Endothelial cell (in vitro differentiated cells): ENCODE measurements around the gene CEP55. TPM values are rescaled to one million over a fixed set of nuclear protein-coding genes. Genes with fewer than 3 reads are reported as not detected.

Experiments used
- DNase-seq: peaks from one replicate; pipeline ENCODE4 v3.0.0; 2021; ENCODE audit warnings: low spot score
- H3K27ac Mint-ChIP-seq: one replicate; pipeline ENCODE4 v1.8.0; 2021; ENCODE audit warnings: mixed read lengths, inconsistent platforms; ENCODE audit not compliant: unreplicated experiment
- H3K27me3 Mint-ChIP-seq: one replicate; pipeline ENCODE4 v1.8.0; 2021; ENCODE audit warnings: mild to moderate bottlenecking, moderate library complexity, mixed read lengths, inconsistent platforms; ENCODE audit not compliant: unreplicated experiment
- H3K36me3 Mint-ChIP-seq: one replicate; pipeline ENCODE4 v1.8.0; 2021; ENCODE audit warnings: mild to moderate bottlenecking, low read depth, mixed read lengths, inconsistent platforms; ENCODE audit not compliant: unreplicated experiment
- H3K4me1 Mint-ChIP-seq: one replicate; pipeline ENCODE4 v1.8.0; 2021; ENCODE audit warnings: mild to moderate bottlenecking, mixed read lengths, inconsistent platforms; ENCODE audit not compliant: unreplicated experiment
- H3K4me3 Mint-ChIP-seq: one replicate; pipeline ENCODE4 v1.8.0; 2021; ENCODE audit warnings: mild to moderate bottlenecking, mixed read lengths, inconsistent platforms; ENCODE audit not compliant: unreplicated experiment
- H3K9me3 Mint-ChIP-seq: one replicate; pipeline ENCODE4 v1.8.0; 2021; ENCODE audit warnings: mixed read lengths, inconsistent platforms; ENCODE audit not compliant: unreplicated experiment
- total RNA-seq: library from RNA; stranded (reverse); fragmentation: NEBNext Ultra II Directional; extraction: Animal tissue kit (Norgen Biotek cat#: 25700); gene quantifications from one replicate; pipeline ENCODE4 v1.2.1, GENCODE V29; 2021; ENCODE audit not compliant: unreplicated experiment
- TF ChIP-seq, protein P1 (sequence below): fragments of 200-600 bp; sonication (generic); IDR thresholded peaks from one replicate; pipeline ENCODE4 v1.5.0; 2021; ENCODE audit warnings: antibody characterized with exemption; ENCODE audit not compliant: unreplicated experiment

Gene CEP55
- total RNA-seq, 1 donor from 2014 or later = 3.5 TPM

DNA sequence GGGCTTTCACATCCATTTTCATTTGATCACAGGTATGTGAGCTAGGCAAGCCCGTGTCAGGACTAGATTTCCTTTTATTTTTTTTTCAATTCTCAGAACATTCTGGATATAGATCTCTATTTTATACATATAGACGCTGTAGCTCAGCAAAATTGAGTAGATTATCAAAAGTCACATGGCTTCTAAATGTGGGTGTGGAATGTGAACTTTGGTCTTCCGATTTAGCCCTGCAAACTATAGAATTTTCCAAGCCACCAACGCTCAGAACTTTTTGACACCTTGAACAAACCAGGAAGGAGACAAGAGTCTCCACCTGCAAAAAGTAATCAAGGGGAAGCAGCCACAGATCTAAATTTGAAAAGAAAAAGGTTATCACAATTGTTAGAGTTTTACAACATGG, 54.2 kb downstream of the CEP55 start:
- H3K9me3 Mint-ChIP-seq = no peaks in the 10 kb centered on the region
- no peak overlapping the region for H3K27ac Mint-ChIP-seq
- no peaks in the 10 kb centered on the region for H3K27me3 Mint-ChIP-seq
- no peaks in the 10 kb centered on the region for H3K36me3 Mint-ChIP-seq
- no peak overlapping the region for H3K4me3 Mint-ChIP-seq
- TF ChIP-seq, protein P1, sequence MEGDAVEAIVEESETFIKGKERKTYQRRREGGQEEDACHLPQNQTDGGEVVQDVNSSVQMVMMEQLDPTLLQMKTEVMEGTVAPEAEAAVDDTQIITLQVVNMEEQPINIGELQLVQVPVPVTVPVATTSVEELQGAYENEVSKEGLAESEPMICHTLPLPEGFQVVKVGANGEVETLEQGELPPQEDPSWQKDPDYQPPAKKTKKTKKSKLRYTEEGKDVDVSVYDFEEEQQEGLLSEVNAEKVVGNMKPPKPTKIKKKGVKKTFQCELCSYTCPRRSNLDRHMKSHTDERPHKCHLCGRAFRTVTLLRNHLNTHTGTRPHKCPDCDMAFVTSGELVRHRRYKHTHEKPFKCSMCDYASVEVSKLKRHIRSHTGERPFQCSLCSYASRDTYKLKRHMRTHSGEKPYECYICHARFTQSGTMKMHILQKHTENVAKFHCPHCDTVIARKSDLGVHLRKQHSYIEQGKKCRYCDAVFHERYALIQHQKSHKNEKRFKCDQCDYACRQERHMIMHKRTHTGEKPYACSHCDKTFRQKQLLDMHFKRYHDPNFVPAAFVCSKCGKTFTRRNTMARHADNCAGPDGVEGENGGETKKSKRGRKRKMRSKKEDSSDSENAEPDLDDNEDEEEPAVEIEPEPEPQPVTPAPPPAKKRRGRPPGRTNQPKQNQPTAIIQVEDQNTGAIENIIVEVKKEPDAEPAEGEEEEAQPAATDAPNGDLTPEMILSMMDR = no peak
- H3K4me1 Mint-ChIP-seq = peaks cover 6% of the 10 kb centered on the region
- no peak for DNase-seq

DNA sequence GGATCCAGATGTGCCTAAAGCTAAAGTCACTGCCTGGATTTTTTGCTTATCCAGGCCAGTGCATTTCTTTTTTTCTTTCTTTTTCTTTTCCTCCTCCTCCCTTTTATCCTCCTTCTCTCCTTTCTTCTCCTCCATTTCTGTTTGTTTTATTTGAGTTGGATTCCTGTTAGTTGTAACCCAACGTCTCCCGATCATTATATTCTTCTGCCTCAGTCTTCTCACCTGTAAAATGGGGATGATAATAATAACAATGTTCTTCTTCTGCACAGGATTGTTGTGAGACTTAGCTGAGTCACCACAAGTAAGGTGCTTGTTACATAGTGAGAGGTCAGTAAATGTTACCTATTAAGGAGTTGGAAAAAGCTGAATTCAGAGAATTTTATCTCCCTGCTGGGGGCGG, 56.4 kb downstream of the CEP55 start:
- Mint-ChIP-seq H3K9me3 (no peaks in the 10 kb centered on the region), H3K36me3 (no peaks in the 10 kb centered on the region), H3K4me3 (no peak overlapping the region), H3K4me1 (peaks cover 6% of the 10 kb centered on the region), H3K27ac (no peak overlapping the region), H3K27me3 (peaks cover 1% of the 10 kb centered on the region)
- TF ChIP-seq, protein P1 = no peak
- no peak for DNase-seq

DNA sequence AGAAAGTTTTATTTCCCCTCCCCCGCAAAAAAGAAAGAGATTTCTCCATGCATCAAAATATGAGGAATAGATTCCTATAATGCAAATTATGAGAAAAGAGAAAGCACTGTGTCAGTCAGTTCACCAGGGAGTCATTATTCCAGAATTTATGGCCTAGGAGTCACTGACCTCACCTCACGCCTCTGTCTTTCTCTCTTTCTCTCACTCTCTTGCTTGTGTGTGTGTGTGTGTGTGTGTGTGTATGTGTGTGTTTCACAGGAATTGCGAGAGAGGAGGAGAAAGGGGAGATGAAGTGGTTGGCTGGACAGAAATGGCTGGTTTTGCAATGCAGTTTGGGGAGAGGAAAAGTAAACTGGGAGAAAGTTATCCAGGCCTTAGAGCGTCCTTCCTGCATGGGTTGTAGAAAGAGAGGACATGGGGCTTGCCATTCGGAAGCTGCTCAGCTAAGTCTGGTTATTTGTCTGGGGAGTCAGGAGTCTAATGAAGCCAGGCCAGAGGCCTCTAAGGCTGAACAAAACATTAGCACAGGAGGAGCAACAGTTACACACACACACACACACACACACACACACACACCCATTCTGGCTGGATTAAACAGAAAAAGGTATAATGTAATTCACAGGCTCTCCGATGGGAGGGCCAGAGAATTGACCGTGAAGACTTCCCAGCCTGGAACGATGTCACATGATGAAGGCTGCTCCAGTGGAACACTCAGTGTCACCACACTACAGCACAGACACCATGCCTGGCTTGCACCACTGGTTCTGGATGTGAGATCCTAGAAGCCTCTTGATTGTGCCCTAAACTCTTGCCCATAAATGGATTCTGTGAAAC, 57.3 kb downstream of the CEP55 start:
- DNase-seq = no peak
- Mint-ChIP-seq H3K4me3 (no peak overlapping the region), H3K4me1 (peaks cover 6% of the 10 kb centered on the region), H3K36me3 (no peaks in the 10 kb centered on the region), H3K27ac (no peak overlapping the region), H3K27me3 (peaks cover 1% of the 10 kb centered on the region), H3K9me3 (no peaks in the 10 kb centered on the region)
- TF ChIP-seq, protein P1 = no peak

DNA sequence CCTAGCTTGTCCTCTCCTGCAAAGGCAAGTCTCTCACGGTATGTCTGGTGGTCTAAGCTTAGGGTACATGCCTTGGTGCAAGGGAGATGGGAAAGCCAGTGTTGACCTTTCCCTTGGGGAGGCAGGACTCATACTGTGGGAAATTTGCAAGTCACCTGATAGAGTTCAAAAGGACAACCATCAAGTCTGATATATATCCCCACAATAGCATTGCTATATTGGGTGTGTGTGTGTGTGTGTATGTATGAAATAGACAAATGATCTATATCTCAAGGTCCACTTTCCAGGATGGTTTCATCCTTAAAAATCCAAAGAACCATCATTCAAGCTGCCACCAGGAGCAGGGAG, 57.9 kb downstream of the CEP55 start:
- peaks cover 1% of the 10 kb centered on the region for H3K27me3 Mint-ChIP-seq
- peaks cover 6% of the 10 kb centered on the region for H3K4me1 Mint-ChIP-seq
- no peaks in the 10 kb centered on the region for H3K9me3 Mint-ChIP-seq
- no peak overlapping the region for H3K4me3 Mint-ChIP-seq
- DNase-seq = no peak
- H3K27ac Mint-ChIP-seq = no peak overlapping the region
- no peaks in the 10 kb centered on the region for H3K36me3 Mint-ChIP-seq
- TF ChIP-seq, protein P1 = no peak

DNA sequence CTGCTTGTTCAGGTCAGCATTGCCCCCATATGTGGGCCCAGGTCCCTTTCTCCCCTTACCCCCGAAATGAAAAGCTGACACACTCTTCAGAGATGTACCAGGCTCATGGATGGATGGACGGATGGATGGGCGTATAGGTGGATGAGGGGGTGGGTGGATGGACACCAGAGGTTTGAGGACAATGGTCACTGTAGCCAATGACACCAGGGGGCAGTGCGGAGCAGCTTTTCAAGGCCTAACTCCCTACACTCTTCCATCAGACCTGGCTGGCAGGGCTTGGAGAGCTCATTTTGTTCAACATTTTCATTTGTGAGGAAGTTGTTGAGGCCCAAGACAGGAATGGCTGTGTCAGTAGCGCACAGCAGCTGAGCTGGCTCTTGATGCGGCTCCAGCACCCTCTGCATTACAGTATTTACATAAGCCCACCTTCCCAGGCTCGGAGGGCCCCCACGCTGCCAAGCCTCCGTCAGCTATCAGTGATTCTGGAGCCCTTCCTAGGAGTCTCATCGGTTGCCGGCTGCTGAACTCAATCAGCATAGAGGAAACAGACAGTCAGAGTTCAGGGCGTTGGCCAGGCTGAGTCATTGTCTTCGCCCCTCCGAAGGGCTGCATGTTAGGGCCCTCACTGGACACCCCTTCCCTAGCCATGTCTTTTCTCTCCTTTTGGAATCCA, 58.5 kb downstream of the CEP55 start:
- DNase-seq = peak; percentile 85
- peaks cover 6% of the 10 kb centered on the region for H3K4me1 Mint-ChIP-seq
- no peak overlapping the region for H3K4me3 Mint-ChIP-seq
- H3K9me3 Mint-ChIP-seq = no peaks in the 10 kb centered on the region
- TF ChIP-seq, protein P1 = peak; percentile 66
- no peaks in the 10 kb centered on the region for H3K36me3 Mint-ChIP-seq
- H3K27ac Mint-ChIP-seq = no peak overlapping the region
- peaks cover 1% of the 10 kb centered on the region for H3K27me3 Mint-ChIP-seq
